SK-N-SH (cell line): Measurements from ENCODE around the gene NRCAM. TPM values are rescaled to one million over a fixed set of nuclear protein-coding genes. Genes with fewer than 3 reads are reported as not detected.

Experiments used
- CTCF ChIA-PET: fragments of 300-600, 350-600 bp; formaldehyde crosslinking; extraction: SDS; loops from one replicate; lab custom pipeline; 2021; lab: Yijun Ruan, JAX
- POLR2A ChIA-PET: fragments of 350-600 bp; sonication (Branson Sonifier 250); formaldehyde crosslinking; extraction: SDS; loops from one replicate; lab custom pipeline; 2020; ENCODE audit warnings: antibody characterized with exemption, inconsistent platforms; lab: Yijun Ruan, JAX
- DNase-seq: peaks from one replicate; pipeline ENCODE4 v3.0.0; 2012
- H2AFZ ChIP-seq: fragments of 200-600 bp; sonication (generic); 2 replicates; pipeline ENCODE4 v1.8.1; 2016; ENCODE audit warnings: antibody characterized with exemption, mild to moderate bottlenecking, low read depth
- H3F3A ChIP-seq: fragments of 200-600 bp; sonication (generic); replicated peaks from 2 replicates; pipeline ENCODE3; 2016; ENCODE audit warnings: antibody characterized with exemption, mild to moderate bottlenecking; ENCODE audit not compliant: insufficient read depth
- H3K27ac ChIP-seq, 2 experiments: fragments of 200-500 bp in 1 of 2; fragments of 200-600 bp in 1 of 2; sonication (Bioruptor generic) in 1 of 2; sonication (generic), shearing (Covaris generic) in 1 of 2; 2 replicates each; pipeline versions ENCODE4 v1.5.1 to v1.6.1; 2014 to 2016; ENCODE audit warnings: low read depth in 2 of 2, inconsistent platforms in 1 of 2, low read length in 1 of 2, mild to moderate bottlenecking in 1 of 2, mixed read lengths in 1 of 2
- H3K27me3 ChIP-seq: fragments of 200-600 bp; sonication (generic), shearing (Covaris generic); 2 replicates; pipeline ENCODE4 v1.6.1; 2016; ENCODE audit warnings: mixed run types; ENCODE audit not compliant: insufficient read depth
- H3K36me3 ChIP-seq, 2 experiments: fragments of 200-500 bp in 1 of 2; fragments of 200-600 bp in 1 of 2; sonication (Bioruptor generic) in 1 of 2; sonication (generic) in 1 of 2; replicated peaks in 1 of 2; 2 replicates each; pipeline versions ENCODE3 to v1.5.1; 2014 to 2016; ENCODE audit warnings: low read length in 1 of 2, mild to moderate bottlenecking in 1 of 2; ENCODE audit not compliant: insufficient read depth in 2 of 2, control insufficient read depth in 1 of 2
- H3K4me1 ChIP-seq, 2 experiments: fragments of 200-500 bp in 1 of 2; fragments of 200-600 bp in 1 of 2; sonication (Bioruptor generic) in 1 of 2; sonication (generic), shearing (Covaris generic) in 1 of 2; 2 replicates each; pipeline versions ENCODE4 v1.5.1 to v1.6.1; 2014 to 2016; ENCODE audit warnings: low read depth in 1 of 2, low read length in 1 of 2, mixed run types in 1 of 2; ENCODE audit not compliant: insufficient read depth in 2 of 2, control insufficient read depth in 1 of 2
- H3K4me2 ChIP-seq: fragments of 200-600 bp; sonication (generic), shearing (Covaris generic); 2 replicates; pipeline ENCODE4 v1.6.1; 2017; ENCODE audit warnings: mixed run types
- H3K4me3 ChIP-seq, 2 experiments: fragments of 200-500 bp in 1 of 2; fragments of 200-600 bp in 1 of 2; sonication (Bioruptor generic) in 1 of 2; sonication (generic), shearing (Covaris generic) in 1 of 2; 2 replicates each; pipeline versions ENCODE4 v1.5.1 to v1.8.1; 2014 to 2016; ENCODE audit warnings: low read depth in 2 of 2, inconsistent platforms in 1 of 2, low read length in 1 of 2, mild to moderate bottlenecking in 1 of 2, mixed read lengths in 1 of 2, moderate library complexity in 1 of 2
- H3K79me2 ChIP-seq: fragments of 200-600 bp; sonication (generic); 2 replicates; pipeline ENCODE4 v1.8.1; 2017; ENCODE audit warnings: mild to moderate bottlenecking; ENCODE audit not compliant: insufficient read depth
- H3K9ac ChIP-seq: fragments of 200-600 bp; sonication (generic); 2 replicates; pipeline ENCODE4 v1.6.1; 2017; ENCODE audit warnings: mixed run types
- H3K9me2 ChIP-seq: fragments of 200-600 bp; sonication (generic); 2 replicates; pipeline ENCODE4 v1.6.1; 2017; ENCODE audit warnings: mixed run types
- H3K9me3 ChIP-seq: fragments of 200-600 bp; sonication (generic); 2 replicates; pipeline ENCODE4 v1.6.1; 2017; ENCODE audit warnings: mixed run types, mild to moderate bottlenecking, moderate library complexity
- H4K20me1 ChIP-seq: fragments of 200-600 bp; sonication (generic); 2 replicates; pipeline ENCODE4 v1.6.1; 2017; ENCODE audit warnings: mild to moderate bottlenecking, mixed run types; ENCODE audit not compliant: insufficient read depth
- CHD2 ChIP-seq: fragments of 150-350 bp; IDR thresholded peaks from 2 replicates; pipeline ENCODE4 v1.6.1; 2018; ENCODE audit warnings: low read length; ENCODE audit not compliant: partially characterized antibody
- CTCF ChIP-seq: fragments of 200-600 bp; sonication (generic); IDR thresholded peaks from 2 replicates; pipeline ENCODE4 v1.6.1; 2017; ENCODE audit warnings: antibody characterized with exemption, mild to moderate bottlenecking, moderate library complexity
- EP300 ChIP-seq, 2 experiments: IDR thresholded peaks; 2 replicates each; pipeline versions ENCODE4 v1.4.0 to v1.6.1; 2012; ENCODE audit warnings: borderline replicate concordance in 1 of 2, low read depth in 1 of 2, low read length in 1 of 2
- EZH2phosphoT487 ChIP-seq: fragments of 200-600 bp; sonication (generic); IDR thresholded peaks from 2 replicates; pipeline ENCODE4 v1.6.1; 2017; ENCODE audit warnings: low read depth, mixed run types, mild to moderate bottlenecking, antibody characterized with exemption, moderate library complexity, borderline replicate concordance
- FOSL2 ChIP-seq: IDR thresholded peaks from 2 replicates; pipeline ENCODE4 v1.4.0; 2012; ENCODE audit warnings: low read depth, mild to moderate bottlenecking, moderate library complexity, borderline replicate concordance
- FOXJ3 ChIP-seq: sonication (generic); formaldehyde crosslinking; IDR thresholded peaks from 2 replicates; pipeline ENCODE4 v1.5.1; 2020; ENCODE audit warnings: mild to moderate bottlenecking, missing genetic modification reagents
- FOXM1 ChIP-seq: IDR thresholded peaks from 2 replicates; pipeline ENCODE4 v1.4.0; 2012; ENCODE audit warnings: low read depth, mild to moderate bottlenecking
- GATA2 ChIP-seq: sonication (generic); formaldehyde crosslinking; IDR thresholded peaks from 2 replicates; pipeline ENCODE4 v1.5.0; 2020; ENCODE audit warnings: mild to moderate bottlenecking, missing genetic modification reagents
- MAX ChIP-seq: IDR thresholded peaks from 2 replicates; pipeline ENCODE4 v1.4.0; 2012; ENCODE audit warnings: low read depth
- MXI1 ChIP-seq: IDR thresholded peaks from 2 replicates; pipeline ENCODE4 v1.6.1; 2012; ENCODE audit warnings: mild to moderate bottlenecking, low read depth, low read length, improper control_type of control experiment
- RCOR1 ChIP-seq: fragments of 150-350 bp; IDR thresholded peaks from 2 replicates; pipeline ENCODE4 v1.6.1; 2017; ENCODE audit warnings: antibody characterized with exemption, low read length
- SMC3 ChIP-seq: IDR thresholded peaks from 2 replicates; pipeline ENCODE4 v1.6.1; 2012; ENCODE audit warnings: low read depth, low read length, improper control_type of control experiment
- TCF12 ChIP-seq: IDR thresholded peaks from 2 replicates; pipeline ENCODE4 v1.4.0; 2012
- TEAD4 ChIP-seq: IDR thresholded peaks from 2 replicates; pipeline ENCODE4 v1.4.0; 2012; ENCODE audit warnings: mild to moderate bottlenecking, borderline replicate concordance; ENCODE audit not compliant: insufficient read depth
- USF2 ChIP-seq: fragments of 150-350 bp; IDR thresholded peaks from 2 replicates; pipeline ENCODE4 v1.6.1; 2017; ENCODE audit warnings: antibody characterized with exemption, low read length, low read depth, borderline replicate concordance
- WGBS: methylation state at CpG from one replicate; pipeline ENCODE4 v1.1.6; 2017; ENCODE audit warnings: low lambda C conversion rate; 5-methylcytosine and 5-hydroxymethylcytosine counted together
- polyA plus RNA-seq, 3 experiments: library from polyadenylated mRNA; depleted of rRNA; stranded (reverse); fragments of >200 nt; gene quantifications; 2 replicates each; pipeline ENCODE4 v1.2.3, GENCODE V29; 2012

The NRCAM gene
- polyA plus RNA-seq, 1 of the 3 experiments (the other 2 are of a cell fraction) = 1.1 TPM

GRCh38 chr7:108461840-108462239 lies 5.6 kb upstream of the NRCAM start:
- Histone ChIP-seq H3K36me3 (no peaks in the 10 kb centered on the region), H3K27ac (peak overlapping the region in 1 of 2 experiments; percentile 43; a peak in 2 of 4 replicates), H3K9me2 (no peaks in the 10 kb centered on the region), H3K4me3 (no peak overlapping the region), H3K4me1 (peaks cover 0 to 14% of the 10 kb centered on the region in 2 experiments; a peak in 2 of 4 replicates)
- CTCF ChIA-PET = interaction anchor here (1.0 to 4.3 kb wide), 5 partner anchors 9 to 278 kb away, joined by 3 to 32 read pairs (median 9); no protein-coding TSS in a partner anchor
- TF ChIP-seq USF2 = no peak
- peak; percentile 65; the same call in 1 of the 2 replicates for TF ChIP-seq FOXJ3 (CRISPR knock-in tag)
- TF ChIP-seq FOSL2 = no peak
- peak in 1 of 2 experiments; percentile 85; a peak in 2 of 4 replicates for TF ChIP-seq EP300 (IDR thresholded peaks at IDR 0.05; ENCODE audit: borderline replicate concordance in 1 of 2, low read depth in 1 of 2, low read length in 1 of 2)
- TF ChIP-seq EZH2phosphoT487 = no peak
- peak; percentile 33; the same call in 1 of the 2 replicates for TF ChIP-seq MXI1
- TF ChIP-seq TCF12 = peak; percentile 57
- no peak for TF ChIP-seq TEAD4
- TF ChIP-seq RCOR1 = peak; percentile 97
- peak; percentile 46; the same call in 1 of the 2 replicates for TF ChIP-seq GATA2 (CRISPR knock-in tag)
- TF ChIP-seq FOXM1 = no peak
- no peak for TF ChIP-seq MAX
- peak; percentile 73 for TF ChIP-seq CHD2
- TF ChIP-seq CTCF = no peak
- TF ChIP-seq SMC3 = no peak
- TF ChIP-seq, all 33 proteins: peak for 7
- Histone ChIP-seq H2AFZ (no peak overlapping the region), H3K9me3 (no peaks in the 10 kb centered on the region), H3K27me3 (peaks cover 18% of the 10 kb centered on the region), H3K4me2 (no peak overlapping the region), H3K79me2 (no peaks in the 10 kb centered on the region), H3F3A (no peaks in the 10 kb centered on the region), H4K20me1 (no peaks in the 10 kb centered on the region), H3K9ac (no peak overlapping the region)
- 38% methylated on average over 3 of the region's 3 CpGs for WGBS
- POLR2A ChIA-PET = interaction anchor here (0.6 kb wide), 1 partner anchor 64 kb away, joined by 4 read pairs; no protein-coding TSS in a partner anchor
- DNase-seq = peak; percentile 73
